Measurements from ENCODE around the gene PPP6R3. TPM values are rescaled to one million over a fixed set of nuclear protein-coding genes. Genes with fewer than 3 reads are reported as not detected.

PPP6R3 gene
- total RNA-seq, 4 donors from 2014 or later, result 103 to 150 (median 119) TPM

DNA sequence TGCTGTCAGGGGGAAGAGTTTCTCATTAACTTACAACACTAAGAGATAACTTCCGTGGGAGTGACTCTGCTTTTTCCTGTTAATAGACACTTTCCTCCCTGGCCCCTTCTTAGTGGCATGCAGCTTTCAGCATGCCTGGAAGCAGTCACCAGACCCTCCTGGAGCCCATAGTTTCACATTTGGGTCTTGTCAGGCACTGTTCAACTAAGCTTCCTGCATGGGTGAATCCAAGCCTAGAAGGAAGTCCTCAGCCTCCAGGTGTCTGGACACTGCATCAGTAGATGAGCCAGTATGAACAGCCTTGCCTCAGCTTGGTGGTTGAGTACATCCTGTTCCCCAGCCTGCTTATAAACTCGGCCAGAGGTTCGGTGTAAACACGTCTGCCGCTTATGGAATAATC, 68.1 kb downstream of the PPP6R3 start:
- H3K4me1 ChIP-seq, result peaks cover 3 to 49% (median 17%) of the 10 kb centered on the region in 4 donors
- no peaks in the 10 kb centered on the region for H3K9me3 ChIP-seq
- H3K27me3 ChIP-seq, result no peaks in the 10 kb centered on the region
- no peak overlapping the region for H3K4me3 ChIP-seq
- TF ChIP-seq, protein P1, sequence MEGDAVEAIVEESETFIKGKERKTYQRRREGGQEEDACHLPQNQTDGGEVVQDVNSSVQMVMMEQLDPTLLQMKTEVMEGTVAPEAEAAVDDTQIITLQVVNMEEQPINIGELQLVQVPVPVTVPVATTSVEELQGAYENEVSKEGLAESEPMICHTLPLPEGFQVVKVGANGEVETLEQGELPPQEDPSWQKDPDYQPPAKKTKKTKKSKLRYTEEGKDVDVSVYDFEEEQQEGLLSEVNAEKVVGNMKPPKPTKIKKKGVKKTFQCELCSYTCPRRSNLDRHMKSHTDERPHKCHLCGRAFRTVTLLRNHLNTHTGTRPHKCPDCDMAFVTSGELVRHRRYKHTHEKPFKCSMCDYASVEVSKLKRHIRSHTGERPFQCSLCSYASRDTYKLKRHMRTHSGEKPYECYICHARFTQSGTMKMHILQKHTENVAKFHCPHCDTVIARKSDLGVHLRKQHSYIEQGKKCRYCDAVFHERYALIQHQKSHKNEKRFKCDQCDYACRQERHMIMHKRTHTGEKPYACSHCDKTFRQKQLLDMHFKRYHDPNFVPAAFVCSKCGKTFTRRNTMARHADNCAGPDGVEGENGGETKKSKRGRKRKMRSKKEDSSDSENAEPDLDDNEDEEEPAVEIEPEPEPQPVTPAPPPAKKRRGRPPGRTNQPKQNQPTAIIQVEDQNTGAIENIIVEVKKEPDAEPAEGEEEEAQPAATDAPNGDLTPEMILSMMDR (IDR thresholded peaks at IDR 0.05), result no peak
- TF ChIP-seq EP300 (IDR thresholded peaks at IDR 0.05), result no peak
- no peak for TF ChIP-seq POLR2A (IDR thresholded peaks at IDR 0.05)
- peak overlapping the region in 1 of 4 donors; percentile 4 for H3K27ac ChIP-seq
- no peak for DNase-seq (ENCODE audit: low spot score in 2 of 2)
- 76 to 78% methylated on average over 5 of the region's 5 CpGs for WGBS, 2 donors
- peaks cover 0 to 33% (median 0%) of the 10 kb centered on the region in 3 donors for H3K36me3 ChIP-seq

DNA sequence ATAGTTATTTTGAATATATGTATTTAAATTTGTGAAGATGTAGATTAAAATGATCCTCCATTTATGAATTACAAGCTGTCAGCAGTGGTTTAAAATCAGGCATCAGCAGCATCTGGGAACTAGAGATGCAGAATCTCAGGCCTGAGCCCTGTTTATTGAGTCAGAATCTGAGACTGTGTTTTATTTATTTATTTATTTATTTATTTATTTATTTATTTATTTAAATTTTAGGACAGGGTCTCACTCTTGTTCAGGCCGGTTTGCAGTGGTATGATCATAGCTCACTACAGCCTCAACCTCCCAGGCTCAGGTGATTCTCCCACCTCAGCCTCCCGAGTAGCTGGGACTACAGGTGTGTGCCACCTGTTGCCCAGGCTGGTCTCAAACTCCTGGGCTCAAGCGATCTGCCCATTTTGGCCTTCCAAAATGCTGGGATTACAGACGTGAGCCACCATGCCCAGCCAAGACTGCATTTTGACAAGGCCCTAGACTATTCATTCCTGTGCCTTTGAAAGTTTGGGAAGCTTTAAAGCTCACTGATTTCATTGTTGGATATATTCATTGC, 70.7 kb downstream of the PPP6R3 start:
- H3K27me3 ChIP-seq, result no peaks in the 10 kb centered on the region
- DNase-seq (ENCODE audit: low spot score in 2 of 2), result no peak
- no peak overlapping the region for H3K4me3 ChIP-seq
- 93 to 97% methylated on average over 4 of the region's 4 CpGs for WGBS, 2 donors
- peaks cover 0 to 49% (median 12%) of the 10 kb centered on the region in 4 donors for H3K4me1 ChIP-seq
- peaks cover 0 to 27% (median 0%) of the 10 kb centered on the region in 3 donors for H3K36me3 ChIP-seq
- H3K9me3 ChIP-seq, result no peaks in the 10 kb centered on the region
- TF ChIP-seq, protein P1 (IDR thresholded peaks at IDR 0.05), result no peak
- TF ChIP-seq POLR2A (IDR thresholded peaks at IDR 0.05) (no peak), EP300 (IDR thresholded peaks at IDR 0.05) (no peak)
- H3K27ac ChIP-seq, result no peak overlapping the region

DNA sequence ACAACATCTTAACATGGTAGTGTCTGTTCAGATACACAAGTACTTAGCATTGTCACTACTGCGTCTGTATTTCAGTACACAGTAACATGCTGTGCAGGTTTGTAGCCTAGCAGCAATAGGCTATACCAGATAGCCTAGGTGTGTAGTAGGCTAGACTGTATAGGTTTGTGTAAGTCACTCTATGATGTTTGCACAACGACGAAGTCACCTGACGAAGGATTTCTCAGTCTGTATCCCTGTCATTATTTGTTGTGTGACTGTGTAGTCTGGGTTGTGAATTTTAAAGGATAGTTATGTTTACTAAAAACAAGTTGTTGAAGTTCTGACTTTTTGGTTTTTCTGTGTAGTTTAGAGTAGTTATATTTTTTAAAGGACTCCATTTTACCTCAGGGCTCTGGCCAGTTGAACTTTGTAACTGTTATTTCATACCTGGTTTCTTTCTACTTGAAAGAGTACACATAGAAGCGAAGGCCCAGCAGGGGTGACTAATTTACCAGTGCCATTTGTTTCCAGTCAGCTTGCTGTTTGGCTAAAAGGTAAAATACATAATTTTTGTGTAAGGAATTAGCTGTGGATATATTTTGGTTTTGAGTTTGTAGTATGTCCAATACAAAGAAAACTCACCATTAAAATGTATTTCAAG, 72.3 kb downstream of the PPP6R3 start:
- Histone ChIP-seq H3K27ac (no peak overlapping the region), H3K4me3 (no peak overlapping the region), H3K4me1 (peaks cover 0 to 59% (median 12%) of the 10 kb centered on the region in 4 donors), H3K27me3 (no peaks in the 10 kb centered on the region), H3K9me3 (no peaks in the 10 kb centered on the region), H3K36me3 (peaks cover 0 to 13% (median 0%) of the 10 kb centered on the region in 3 donors)
- WGBS, 2 donors, result 92 to 95% methylated on average over 5 of the region's 5 CpGs
- TF ChIP-seq, protein P1 (IDR thresholded peaks at IDR 0.05), result no peak
- no peak for TF ChIP-seq EP300 (IDR thresholded peaks at IDR 0.05)
- TF ChIP-seq POLR2A (IDR thresholded peaks at IDR 0.05), result no peak
- no peak for DNase-seq (ENCODE audit: low spot score in 2 of 2)

DNA sequence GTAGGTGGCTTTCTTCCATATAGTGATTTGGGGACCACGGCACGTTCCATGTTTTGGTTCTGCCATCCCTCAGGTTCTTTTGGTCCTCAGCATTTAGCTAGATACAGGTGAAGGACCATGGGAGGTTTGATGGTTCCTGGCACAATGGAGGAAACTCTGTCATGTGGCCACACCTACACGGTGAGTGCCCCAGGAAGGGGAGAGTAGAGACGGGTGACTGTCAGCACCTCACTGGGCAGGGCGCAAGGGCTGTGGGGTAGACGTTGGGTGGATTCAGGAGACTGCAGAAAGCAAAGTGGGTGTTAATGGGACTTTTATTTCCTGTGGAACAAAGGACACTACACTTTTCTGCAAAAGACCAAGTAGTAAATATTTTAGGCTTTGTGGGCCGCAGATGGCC, 73.4 kb downstream of the PPP6R3 start:
- peaks cover 0 to 59% (median 12%) of the 10 kb centered on the region in 4 donors for H3K4me1 ChIP-seq
- 64 to 81% methylated on average over 7 of the region's 7 CpGs for WGBS, 2 donors
- peaks cover 0 to 18% (median 0%) of the 10 kb centered on the region in 3 donors for H3K36me3 ChIP-seq
- DNase-seq (ENCODE audit: low spot score in 2 of 2), result no peak
- H3K9me3 ChIP-seq, result no peaks in the 10 kb centered on the region
- TF ChIP-seq EP300 (IDR thresholded peaks at IDR 0.05) (no peak), POLR2A (IDR thresholded peaks at IDR 0.05) (no peak)
- TF ChIP-seq, protein P1 (IDR thresholded peaks at IDR 0.05), result no peak
- H3K27me3 ChIP-seq, result no peaks in the 10 kb centered on the region
- H3K27ac ChIP-seq, result no peak overlapping the region
- H3K4me3 ChIP-seq, result no peak overlapping the region

DNA sequence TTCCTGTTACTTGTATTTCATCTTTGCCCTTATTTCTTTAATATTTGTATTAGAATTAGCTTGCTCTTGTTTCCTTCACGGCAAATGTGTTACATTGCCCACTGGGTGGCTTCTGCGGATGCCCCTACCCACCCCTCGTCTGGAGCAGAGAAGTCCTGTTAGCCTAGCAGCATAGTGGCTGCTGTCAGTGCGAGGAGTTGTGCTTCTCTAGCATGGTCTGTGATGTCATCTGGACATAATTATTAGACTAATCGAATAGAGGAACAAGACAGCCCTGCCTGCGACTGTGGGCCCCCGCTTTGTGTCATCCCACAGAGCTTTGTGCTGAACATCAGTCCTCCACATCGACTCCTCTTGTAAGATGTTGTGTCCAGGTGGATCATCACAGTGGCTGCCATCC, 74.5 kb downstream of the PPP6R3 start:
- WGBS, 2 donors, result 70 to 72% methylated on average over 8 of the region's 8 CpGs
- peaks cover 0 to 59% (median 12%) of the 10 kb centered on the region in 4 donors for H3K4me1 ChIP-seq
- H3K4me3 ChIP-seq, result no peak overlapping the region
- H3K27me3 ChIP-seq, result no peaks in the 10 kb centered on the region
- no peak for DNase-seq (ENCODE audit: low spot score in 2 of 2)
- TF ChIP-seq, protein P1 (IDR thresholded peaks at IDR 0.05), result no peak
- TF ChIP-seq EP300 (IDR thresholded peaks at IDR 0.05) (no peak), POLR2A (IDR thresholded peaks at IDR 0.05) (no peak)
- no peak overlapping the region for H3K27ac ChIP-seq
- H3K36me3 ChIP-seq, result peaks cover 0 to 25% (median 0%) of the 10 kb centered on the region in 3 donors
- H3K9me3 ChIP-seq, result no peaks in the 10 kb centered on the region
